HG03280 (cell line): ENCODE data around the gene ADAMTS3.

Experiments used
- ATAC-seq: cut with Tn5 transposase; IDR thresholded peaks from one replicate; pipeline ENCODE4 v1.9.1; 2021; ENCODE audit warnings: mild to moderate bottlenecking, moderate library complexity; ENCODE audit not compliant: unreplicated experiment

ADAMTS3 gene

DNA sequence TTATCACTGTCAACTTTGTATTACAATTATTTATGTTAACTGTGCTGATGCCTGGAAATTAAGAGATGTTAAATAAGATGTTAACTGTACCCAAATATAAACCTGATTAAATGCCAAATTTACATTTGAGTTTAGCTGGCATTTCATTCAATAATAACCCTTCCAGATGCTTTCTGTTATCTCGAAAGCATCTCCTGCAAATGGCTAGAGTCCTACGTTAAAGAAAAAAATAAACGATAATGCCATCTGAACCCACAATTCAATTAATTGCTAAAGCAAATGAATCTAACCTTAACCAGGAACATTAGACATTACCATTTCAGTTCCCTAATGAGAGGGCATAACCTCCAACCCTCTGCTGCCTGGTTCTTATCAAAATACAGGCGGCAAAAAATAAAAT is 145.0 kb downstream of the ADAMTS3 start:
- ATAC-seq: no peak

DNA sequence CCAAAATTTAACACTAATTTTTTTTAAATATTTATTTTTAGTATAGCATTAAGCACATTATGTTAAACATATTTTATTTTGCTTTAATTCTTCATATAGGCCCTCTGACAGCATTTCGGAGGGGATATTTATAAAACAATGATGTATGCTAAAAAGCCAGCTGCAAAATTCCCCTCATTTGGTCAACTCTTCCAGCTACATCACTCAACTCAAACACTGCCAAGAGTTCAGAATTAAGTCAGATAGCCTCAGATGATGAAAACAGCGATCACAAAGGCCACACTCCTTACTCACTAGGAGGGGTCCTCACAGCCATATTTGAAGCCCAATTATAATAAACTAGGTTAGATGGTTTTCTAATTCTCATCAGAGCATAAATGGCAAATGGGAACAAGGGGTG is 146.6 kb downstream of the ADAMTS3 start:
- no peak for ATAC-seq

- no peak for ATAC-seq
These were observed 150.6 kb downstream of the ADAMTS3 start for GRCh38 chr4:72418458-72418857.

DNA sequence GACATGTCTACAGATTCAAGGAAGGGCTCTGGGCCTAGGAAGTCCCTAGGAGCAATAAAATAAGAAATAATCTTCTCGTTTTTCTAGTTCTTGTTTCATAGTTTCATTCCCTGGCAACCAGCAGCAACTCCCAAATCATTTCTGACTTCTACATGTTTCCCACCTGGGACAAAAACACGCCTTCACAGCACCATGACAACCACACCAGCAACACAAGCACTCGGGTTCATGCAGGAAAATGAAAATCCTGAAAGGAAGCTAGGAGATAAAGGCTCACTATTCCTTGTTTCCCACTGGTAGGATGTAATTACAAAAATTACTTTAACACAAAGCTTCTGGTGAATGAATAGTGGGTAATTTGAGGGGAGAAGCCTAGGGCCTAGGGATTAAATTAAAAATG is 158.9 kb downstream of the ADAMTS3 start:
- no peak for ATAC-seq

DNA sequence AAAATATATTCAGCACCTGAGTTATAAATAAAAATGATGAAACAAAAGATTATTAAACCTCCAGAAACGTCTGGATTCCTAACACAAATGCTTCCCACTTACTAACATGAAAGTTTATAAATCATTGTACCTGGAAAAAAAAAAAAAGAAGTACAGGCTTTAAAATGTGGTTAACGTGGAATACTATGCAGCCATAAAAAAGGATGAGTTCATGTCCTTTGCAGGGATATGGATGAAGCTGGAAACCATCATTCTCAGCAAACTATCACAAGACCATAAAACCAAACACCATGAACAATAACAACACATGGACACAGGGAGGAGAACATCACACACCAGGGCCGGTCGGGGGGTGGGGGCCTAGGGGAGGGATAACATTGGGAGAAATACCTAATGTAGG is 160.5 kb downstream of the ADAMTS3 start:
- no peak for ATAC-seq

GRCh38 chr4:72405417-72405816 is 163.6 kb downstream of the ADAMTS3 start:
- no peak for ATAC-seq

DNA sequence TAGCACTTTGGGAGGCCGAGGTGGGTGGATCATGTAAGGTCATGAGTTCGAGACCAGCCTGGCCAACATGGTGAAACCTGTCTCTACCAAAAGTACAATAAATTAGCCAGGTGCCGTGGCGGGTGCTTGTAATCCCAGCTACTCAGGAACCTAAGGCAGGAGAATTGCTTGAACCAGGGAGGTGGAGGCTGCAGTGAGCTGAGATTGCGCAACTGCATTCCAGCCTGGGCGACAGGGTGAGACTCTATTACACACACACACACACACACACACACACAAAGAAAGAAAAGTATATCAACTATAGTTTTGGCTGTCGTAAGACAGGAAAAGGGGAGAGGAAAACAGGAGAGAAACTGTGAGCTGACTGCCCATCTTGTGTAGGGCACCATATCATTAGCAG is 171.7 kb downstream of the ADAMTS3 start:
- ATAC-seq: no peak

- no peak for ATAC-seq
These were observed 174.9 kb downstream of the ADAMTS3 start for GRCh38 chr4:72394012-72394663.

- no peak for ATAC-seq
These were observed 177.7 kb downstream of the ADAMTS3 start for GRCh38 chr4:72391281-72391680.

DNA sequence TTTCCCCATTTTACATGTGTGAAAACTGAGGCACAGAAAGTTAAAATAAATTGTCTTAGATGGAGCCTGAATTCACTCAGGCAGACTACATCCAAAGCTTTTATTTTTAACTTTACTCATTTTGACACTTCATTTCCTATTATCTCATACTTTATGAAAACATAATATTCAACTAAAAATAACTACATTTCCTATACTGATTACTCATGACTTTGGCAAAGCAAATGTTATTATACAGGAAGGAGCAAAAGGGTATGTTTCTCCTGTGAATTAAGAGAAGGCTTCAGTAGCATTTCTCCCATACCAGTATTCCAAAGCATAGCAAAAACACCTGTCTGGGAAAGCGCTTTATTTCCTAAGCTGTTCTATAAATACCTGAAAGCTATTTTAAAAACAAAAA is 178.6 kb downstream of the ADAMTS3 start:
- ATAC-seq: no peak

DNA sequence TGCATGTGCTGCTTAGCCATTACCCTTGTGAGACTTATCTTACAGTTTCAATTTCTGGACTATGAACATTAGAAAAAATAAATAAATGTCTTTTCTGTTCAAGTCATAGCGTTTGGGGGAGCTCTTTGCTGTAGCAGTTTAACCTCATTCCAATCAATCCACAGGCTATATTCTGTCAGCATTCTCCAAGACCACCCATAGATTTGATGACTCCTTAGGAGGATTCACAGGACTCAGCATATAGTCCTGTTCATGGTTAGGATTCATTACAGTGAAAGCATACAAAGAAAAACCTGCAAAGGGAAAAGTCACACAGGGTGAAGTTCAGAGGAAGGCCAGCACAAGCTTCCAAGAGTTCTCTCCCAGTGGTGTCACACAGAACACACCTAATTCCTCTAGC is 180.5 kb downstream of the ADAMTS3 start:
- ATAC-seq: no peak

DNA sequence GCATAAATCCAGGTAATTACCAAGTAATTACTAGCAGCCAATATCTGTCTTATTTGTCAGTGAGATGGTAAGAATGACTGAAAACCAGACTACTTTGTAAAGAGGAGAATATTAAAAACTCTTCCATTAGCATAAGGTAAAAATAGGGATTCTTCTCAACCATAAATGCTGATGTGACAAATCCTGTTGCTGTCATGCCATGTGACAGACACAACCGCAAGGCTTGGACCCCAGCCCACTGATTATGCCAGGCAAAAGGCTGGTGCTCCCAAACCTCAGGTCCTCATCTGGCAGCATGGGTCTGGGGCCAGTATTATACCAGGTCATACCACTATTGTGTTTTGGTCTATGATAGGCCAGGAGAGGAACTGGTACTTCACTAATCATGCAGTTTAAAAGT is 181.1 kb downstream of the ADAMTS3 start:
- ATAC-seq: no peak

DNA sequence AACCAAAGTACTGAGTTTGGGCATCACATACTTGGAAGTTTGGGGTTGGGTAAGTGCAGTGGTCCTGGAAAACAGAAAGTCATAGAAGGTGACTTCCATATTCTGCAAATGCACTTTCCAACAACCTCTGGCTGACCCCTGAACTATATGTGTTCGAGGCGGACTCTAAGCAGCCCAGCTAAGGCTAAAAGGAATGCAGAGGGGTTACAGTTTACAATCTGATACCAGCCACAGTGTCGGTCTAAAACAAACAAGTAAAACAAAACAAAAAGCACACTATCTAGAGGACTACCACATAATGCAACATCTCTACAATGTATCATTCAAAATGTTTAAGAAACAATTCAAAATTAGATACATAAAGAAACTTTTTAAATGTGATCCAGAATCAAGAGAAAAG is 185.6 kb downstream of the ADAMTS3 start:
- ATAC-seq: no peak

DNA sequence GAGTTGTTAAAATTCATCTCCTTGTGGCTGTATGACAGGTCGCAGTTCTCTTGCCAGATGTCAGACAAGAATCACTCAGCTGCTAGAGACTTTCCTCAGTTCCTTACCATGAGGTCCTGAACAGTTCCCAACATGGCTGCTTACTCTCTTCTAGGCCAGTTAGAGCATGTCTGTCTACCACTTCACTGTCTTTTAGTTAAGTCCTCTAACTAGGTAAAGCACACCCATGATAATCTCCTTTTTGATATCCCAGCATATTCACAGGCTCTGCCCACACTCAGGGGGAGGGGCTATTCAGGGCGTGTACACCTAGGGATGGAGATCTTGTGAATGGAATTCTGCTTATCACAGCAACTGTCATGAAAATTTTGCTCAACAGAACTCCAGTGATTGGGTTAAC is 190.1 kb downstream of the ADAMTS3 start:
- no peak for ATAC-seq

DNA sequence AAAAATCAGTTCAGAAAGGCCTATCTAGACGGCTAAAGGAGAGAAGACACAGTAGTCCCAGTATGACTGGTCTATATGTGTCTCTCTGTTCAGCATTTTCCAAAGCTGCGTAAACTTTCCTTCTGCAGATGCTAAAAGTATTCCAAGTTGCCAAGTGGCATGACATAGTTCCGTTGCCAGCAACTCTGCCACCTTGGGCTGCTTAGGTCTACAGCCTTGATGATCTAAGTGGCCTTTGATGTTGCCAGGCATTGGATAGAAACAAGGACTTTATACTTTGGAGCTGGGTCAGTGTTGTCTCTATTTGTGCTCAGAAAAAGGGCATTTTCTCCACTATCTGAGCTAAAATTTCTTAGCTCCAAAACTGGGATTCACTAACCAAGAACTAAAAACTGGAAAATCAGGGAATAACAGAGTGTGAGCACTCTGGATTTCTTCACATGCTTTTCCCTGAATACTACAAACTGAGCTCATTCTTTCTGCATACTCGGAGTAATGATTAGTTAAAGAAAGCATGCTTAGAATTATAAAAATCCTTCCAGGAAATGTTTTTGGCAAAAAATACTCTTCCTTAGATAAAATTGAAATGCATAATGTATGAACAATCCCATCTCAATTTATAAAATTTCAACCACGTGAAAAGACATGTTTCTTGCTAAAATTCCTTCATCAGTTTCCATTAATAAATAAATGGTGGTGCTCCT is 191.4 kb downstream of the ADAMTS3 start:
- no peak for ATAC-seq

GRCh38 chr4:72376901-72377300 is 192.1 kb downstream of the ADAMTS3 start:
- ATAC-seq: no peak

GRCh38 chr4:72375073-72375736 is 193.8 kb downstream of the ADAMTS3 start:
- ATAC-seq: no peak

GRCh38 chr4:72374159-72374558 is 194.9 kb downstream of the ADAMTS3 start:
- ATAC-seq: no peak

DNA sequence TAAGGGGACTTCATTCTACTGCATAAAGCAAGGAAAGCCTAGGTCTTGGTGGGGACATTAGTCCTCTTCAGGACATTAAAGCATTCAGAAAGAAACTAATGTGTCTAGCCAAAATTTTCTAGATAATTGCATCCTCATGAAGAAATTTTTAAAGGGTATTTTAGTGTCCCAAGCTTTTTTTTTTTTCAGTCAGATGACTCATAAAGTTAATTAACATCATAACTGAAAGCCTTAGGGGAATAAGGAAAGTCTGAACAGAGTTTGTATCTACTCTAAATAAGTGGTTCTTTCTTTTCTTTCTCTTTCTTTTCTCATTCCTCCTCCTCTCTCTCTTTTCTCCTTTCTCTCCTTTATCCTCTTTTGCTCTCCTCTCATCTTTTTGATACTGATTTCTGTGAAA is 202.4 kb downstream of the ADAMTS3 start:
- no peak for ATAC-seq

GRCh38 chr4:72365981-72366380 is 203.0 kb downstream of the ADAMTS3 start:
- ATAC-seq: no peak

DNA sequence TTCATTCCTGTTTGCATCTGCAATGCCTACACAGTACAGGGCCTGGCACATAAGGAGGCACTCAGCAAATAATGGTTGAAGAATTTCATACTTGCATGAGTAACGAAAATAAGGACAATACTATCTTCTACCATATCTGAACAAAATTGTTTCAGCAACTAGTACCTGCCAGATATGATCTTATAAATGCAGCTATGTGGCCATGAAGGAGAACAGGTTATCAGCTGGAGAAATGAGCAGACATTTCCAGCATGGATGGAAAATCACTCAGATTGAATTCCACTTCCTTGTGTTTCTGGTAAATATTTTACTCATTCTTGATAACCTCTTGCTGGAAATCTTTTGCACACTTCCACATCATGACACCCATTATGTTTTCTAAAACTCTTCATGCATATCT is 204.0 kb downstream of the ADAMTS3 start:
- ATAC-seq: no peak

DNA sequence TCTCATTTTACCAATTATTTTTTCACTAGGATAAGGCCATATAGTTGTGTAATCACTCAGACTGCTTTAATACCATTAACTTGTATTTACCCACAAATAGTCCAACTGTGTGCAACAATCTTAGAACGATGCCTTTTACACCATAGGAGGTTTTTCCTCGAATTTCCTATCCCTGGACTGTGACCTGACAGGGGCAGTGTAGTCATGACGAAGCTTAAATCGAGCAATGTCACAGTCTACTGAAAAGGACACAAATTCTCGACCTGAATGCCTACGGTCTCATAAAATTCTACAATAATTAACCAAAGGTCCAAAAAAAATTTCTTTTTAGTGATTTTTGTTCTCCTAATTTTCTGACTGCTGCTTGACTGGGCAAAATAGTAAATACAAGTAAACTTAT is 208.9 kb downstream of the ADAMTS3 start:
- ATAC-seq: no peak
